Stimulated activated CD8-positive, alpha-beta memory T cell treated with anti-CD3 and anti-CD28 coated beads, Interleukin-4, amount 100 ng/mL, for 24 hours (primary cell): ENCODE results near the gene ZNF678.
A peak's percentile ranks its signal among the peaks of the same experiment; 100 is the strongest.

Experiments used
- DNase-seq: peaks from one replicate; pipeline ENCODE4 v3.0.0-alpha.2; 2020; ENCODE audit warnings: low read depth

The ZNF678 gene

DNA sequence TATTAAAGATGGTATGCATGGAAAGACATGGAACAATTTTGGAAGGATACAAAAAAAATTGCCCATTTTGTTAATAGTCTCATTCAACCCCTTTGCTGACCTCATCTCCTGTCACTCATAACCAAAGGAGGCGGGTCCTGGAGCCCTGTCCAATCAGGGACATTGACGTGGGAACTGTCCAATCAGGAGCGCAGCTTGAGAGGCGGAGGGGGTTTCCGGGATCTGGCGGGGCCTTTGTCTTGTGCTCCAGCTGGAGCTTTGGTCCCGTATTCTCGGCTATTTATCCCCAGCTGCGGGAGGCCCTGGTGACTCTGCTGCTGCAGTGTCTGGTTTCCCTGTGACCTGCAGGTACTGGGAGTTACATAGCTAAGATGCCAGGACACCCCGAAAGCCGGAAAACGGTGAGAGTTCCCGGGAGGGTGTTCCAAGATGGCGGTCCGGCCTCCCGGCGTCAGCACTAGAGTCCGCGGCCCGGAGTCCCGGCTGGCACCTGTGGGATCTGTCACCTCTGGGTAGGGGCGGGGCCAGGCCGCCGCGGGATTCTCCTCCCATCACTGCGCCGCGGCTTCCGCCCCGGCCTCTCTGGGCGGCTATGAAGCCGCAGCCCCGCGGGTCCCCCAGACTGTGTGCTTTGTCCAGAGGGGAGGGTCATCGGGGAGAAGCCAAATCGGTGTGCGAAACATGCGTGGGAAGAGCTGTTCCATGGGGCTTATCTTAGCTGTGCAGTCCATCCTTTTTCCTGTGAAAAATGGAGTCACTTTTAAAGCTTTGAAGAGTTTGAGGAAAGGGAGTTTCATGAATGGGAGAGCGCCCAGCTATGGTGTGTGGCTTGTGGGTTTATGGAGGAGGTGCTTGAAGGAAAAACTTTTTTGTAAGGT is at the start of gene ZNF678:
TSS of gene ZNF678 (plus strand) at position 233 of the 878 bp plus-strand sequence. CDS start 87,436 bp downstream, outside the sequence.
- peak; percentile 83 for DNase-seq

DNA sequence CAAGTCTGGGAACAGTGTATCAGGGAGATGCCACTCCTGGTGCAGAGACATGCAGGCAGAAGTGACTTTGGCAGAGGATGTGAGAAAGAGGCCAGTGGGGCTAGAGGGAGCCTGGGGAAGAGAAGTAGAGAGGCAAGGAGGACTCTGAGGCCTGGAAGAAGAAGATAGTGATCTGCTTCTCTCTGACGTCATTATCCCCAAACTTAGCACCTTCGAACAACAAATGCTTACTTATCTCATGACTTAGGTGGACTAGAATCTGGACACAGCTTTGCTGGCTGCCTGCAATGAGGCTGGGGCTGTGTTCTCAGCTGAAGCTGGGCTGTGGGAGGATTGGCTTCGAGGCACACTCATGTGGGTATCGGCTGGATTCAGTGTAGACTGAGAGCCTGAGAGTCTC is 44.5 kb upstream of the ZNF678 start:
- DNase-seq: no peak

DNA sequence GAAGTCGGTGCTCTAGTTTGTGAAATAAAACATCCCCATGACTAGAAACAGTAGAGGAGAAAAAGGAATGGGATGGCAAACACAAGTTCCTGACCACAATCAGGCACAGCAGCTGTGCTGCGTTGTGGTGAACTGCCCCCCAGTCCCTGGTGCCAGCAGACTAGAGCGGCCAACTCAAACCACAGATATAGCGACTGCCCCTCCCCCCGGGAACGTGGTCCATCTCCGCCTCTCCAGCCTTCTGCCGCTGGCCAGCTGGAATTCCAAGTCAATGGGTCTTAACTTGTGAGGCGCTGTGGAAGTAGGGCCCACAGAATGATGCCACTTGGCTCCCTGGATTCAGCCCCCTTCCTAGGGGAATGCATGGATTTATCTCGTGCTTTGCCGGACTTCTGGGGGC is 41.6 kb upstream of the ZNF678 start:
- no peak for DNase-seq

DNA sequence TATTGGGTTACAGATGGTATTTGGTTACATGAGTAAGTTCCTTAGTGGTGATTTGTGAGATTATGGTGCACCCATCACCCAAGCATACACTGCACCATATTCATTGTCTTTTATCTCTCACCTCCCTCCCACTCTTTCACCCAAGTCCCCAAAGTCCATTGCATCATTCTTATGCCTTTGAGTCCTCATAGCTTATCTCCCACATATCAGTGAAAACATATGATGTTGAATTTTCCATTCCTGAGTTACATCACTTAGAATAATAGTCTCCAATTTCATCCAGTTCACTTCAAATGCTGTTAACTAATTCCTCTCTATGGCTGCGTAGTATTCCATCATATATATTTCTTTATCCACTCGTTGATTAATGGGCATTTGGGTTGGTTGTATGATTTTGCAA is 36.8 kb upstream of the ZNF678 start:
- no peak for DNase-seq

DNA sequence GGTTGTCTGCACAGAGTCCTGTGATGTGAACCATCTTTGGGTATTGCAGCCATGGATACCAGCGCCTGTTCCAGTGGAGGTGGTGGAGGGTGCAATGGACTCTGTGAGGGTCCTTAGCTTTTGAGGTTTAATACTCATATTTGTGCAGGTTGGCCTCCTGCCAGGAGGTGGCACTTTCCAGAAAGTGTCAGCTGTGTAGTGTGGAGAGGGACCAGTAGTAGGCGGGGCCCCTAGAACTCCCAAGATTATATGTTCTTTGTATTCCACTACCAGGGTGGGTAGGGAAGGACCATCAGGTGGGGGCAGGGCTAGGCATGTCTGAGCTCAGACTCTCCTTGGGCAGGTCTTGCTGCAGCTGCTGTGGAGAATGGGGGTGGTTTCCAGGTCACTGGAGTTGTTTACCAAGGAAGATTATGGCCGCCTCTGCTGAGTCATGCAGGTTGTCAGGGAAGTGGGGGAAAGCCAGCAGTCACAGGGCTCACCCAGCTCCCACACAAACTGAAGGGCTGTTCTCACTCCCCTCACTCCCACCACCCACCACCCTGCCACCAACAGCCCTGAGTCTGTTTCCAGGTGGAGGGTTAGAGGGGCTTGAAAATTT is 31.2 kb upstream of the ZNF678 start:
- DNase-seq: no peak

DNA sequence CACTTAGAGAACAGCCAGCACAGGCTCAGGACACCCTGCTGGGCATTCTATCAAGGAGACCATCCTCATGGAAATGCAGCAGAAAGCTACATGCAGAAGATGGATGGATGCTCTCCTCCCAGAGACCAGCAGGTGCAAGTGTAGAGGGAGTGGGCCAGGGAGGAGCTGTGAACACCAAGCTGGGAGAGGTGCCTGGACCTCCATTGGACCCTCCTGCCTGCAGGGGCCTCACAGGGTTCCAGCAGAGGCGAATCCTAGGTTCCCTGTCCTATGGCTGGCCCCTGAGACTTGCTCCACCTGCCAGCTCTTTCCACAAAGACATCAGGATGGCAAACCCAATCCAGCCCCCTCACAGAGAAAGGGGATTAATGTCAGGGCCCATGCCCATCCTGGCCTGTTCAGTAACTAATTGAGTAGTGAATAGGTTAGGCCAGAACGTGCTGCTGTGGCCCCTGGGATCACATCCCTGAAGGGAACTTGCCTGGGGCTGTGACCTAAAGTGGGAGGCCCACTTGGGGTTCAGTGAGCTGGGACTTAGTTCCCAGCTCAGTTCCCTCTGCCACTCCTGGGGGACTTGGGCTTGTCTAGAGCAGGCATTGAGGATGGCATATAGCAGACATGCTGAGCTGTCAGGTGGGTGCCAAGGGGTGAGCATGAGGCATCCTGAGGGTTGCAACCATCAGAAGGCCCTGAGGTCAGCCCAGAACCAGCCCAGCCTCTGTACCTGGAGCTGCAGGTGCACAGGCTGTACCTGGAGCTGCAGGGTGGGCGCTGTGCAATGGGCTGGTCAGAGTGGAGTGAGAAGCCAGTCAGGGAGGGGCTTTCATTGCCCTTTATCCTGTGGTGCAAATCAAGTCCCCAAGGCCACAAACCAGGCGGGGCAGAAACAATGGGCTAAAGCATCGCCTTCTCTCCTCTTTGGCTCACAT is 22.9 kb upstream of the ZNF678 start:
- no peak for DNase-seq

DNA sequence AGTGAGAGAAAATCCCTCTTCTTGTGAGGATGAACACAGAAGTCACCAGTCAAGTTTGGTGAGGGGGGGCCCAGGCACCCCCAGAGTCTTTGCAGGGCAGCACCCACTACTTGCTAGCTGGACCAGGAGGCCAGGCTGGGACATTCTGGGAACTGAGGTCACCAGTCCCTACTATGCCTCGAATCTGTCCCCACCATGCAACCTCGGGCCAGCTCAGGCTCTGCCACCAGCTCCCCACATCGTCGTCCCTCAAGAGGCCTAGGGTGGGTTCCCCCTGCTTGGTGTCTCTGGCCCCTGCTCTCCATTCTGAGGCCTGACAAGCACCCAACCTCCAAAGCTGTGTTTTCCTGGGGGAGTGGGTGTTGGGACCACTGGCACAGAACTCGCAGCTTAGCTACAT is 22.2 kb upstream of the ZNF678 start:
- no peak for DNase-seq

DNA sequence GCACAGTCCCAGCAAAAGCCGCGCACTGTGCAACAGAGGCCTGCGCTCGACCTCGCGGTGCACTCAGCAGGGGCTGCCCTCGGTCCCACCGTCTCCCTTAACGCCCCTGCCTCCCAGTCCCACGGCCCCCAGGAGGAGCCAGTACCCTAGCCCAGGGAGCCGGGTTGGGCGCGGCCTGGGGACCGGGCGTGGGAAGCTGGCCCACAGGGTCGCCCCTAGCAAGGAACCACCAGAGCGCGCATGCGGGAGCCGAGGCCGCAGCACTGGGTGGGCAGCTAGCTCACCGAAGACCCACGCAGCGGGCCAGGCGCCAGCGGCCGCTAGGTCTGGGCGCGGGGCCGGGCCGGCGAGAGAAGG is 21.6 kb upstream of the ZNF678 start:
- no peak for DNase-seq

DNA sequence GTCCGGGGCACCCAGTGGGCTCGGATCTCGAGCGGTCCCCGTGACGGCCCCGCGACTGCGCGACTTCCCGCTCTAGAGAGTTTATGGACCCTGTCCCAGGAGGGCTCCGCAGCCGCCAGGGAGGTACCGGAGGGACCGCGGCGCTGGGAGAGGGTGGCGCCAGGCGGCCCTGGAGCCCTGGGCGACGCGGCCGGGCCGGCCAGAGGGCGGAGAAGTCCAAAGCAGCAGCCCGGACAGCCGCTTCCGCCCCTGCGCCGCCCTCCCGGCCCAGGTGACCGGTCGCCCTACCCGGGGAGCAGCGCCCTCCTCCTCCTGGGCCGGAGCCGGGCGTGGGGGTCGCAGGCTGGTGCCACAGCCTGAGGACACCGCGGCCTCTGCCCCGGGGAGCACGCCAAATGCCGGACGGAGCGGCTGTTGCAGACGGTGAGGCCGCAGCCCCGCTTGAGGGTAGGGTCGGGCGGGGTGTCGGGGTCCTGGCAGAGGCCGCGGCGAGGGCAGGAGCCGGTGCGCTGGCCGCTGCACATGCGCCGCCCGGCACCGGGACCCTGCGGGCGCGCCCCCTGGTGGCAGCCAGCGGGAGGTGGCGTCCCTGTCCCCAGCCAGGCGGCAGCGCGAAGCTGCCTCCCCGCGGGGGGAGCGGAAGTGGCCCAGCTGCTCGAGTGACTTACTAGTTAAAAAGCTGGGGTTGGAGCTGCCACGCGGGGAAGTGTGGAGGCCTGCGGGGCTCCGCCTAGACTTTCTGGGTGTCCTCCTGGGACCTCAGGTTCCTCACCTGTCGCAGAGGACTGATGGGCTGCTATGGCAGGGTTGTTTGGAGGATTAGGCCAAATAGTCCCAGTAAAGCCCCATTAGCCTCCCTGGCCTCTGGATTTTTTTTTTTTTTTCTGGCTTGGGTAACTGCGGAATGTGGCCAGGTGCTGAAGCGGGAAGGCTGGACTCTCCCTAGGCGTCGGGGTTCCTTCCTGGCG is 20.9 kb upstream of the ZNF678 start:
- DNase-seq: peak; percentile 84

DNA sequence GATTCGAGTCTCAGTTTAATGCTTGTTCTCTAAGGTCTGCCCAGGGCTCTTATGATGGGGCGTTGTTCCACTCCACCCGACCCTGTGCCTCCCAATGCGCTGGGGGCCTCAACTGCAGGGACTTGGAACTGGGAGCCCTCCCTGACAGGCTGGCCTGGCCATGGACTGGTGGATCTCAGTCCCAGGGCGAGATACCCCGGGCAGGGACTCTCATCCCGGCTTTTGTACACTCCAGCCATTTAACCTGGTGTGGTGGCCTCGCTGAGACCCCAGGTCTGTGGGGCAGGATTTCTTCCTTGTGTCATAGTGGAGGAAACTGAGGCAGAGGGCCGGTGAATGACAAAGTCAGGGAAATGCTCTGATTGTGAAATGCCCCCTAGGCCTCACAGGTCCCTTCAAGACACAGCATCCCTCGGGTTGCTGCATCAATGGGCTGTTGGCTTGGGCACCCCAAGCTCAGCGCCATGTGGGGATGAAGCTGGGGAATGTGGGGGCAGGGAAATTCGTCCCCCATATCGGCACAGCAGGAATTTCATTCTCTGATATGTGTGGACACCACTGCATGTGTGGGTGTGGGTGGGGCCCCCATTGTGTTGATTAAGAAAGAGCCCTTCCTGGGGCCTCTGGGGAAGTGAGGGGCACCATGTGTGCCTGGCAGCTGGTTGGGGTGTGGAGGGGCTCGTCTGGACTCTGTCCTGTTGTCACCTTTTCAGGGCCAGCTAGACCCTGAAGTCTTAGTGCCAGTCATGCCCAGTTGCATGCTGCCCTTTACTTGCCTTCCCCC is 19.9 kb upstream of the ZNF678 start:
- DNase-seq: no peak

DNA sequence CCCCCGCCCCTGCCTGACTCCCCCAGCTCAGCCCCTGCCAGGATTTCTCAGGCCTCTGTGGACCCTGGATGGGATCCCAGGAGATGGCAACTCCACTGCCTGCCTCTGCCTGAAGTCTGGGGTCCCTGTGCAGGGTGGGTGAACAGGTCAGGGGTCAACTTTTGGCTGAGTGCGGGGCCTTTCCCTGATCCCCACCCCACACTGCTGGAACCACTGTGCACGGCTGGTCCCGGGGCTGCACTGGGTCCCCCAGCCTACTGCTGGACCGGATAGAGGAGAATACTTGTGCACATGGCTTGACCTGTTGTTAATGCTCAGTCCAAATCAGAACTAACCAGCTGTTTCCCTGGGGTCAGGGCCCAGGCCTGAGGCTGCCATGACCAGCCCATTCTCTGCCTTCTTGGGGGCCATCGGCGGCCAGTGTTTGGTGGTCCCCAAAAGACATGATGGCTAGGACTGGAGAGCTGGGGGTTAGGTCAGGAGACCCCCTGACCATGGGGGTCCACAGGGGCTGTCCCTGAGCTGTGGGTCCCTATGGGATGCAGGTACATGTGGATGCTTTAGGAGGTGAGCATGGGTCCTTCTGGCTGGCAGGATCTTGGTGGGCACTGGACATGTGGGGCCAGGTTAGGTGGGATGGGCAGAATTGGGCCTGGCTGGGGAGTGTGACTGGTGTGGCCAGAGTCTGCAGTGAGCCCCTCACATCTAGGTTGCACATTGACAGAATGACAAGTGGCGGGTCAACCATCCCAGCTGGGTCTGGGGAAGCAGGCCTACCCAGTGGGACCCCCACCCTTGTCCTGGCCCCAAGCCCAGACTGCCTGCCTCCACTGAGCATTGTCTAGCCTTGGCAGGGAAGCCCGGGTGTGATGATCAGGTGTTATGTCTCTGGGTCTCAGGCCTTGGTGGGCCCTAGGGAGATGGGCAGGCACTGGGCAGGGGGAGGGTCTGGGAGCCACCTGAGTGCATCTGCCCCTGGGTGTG is 19.0 kb upstream of the ZNF678 start:
- DNase-seq: no peak

DNA sequence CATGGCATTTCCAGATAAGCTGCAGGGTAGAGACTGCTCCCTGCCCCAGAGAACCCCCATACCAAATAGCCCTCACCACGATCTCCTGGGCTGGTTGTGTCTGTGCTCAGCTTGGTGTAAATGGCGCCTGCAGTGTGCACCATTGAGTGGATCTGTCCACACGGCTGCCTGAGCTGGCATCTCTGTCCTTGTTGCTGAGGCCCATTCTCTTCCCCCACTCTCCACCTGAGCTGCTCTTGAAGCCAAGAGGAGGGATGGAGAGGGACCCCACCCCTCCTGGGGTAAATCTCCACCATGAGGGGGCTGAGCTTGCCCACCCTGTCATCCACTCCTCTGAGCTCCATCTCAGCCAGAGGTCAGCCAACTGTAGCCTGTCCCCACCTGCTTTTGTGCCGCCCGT is 18.0 kb upstream of the ZNF678 start:
- DNase-seq: no peak

DNA sequence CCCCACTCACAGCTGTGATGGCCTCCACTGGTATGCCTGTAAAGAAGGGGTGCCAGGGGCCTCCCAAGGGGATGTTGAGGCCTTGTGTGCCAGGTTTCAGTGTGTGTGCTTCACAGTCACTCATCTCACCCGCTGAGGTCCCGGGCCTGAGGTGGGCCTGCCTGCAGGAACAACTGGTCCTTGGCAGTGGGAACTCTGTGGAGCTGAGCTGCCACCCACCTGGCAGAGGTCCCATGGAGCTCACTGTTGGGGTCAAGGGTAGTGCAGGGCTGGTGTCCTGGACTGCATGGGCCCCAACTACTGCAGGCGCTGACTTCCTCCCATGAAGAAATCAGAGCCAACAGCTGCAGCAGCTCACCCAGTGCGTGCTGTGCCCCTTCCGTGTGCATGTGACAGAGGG is 17.3 kb upstream of the ZNF678 start:
- no peak for DNase-seq

DNA sequence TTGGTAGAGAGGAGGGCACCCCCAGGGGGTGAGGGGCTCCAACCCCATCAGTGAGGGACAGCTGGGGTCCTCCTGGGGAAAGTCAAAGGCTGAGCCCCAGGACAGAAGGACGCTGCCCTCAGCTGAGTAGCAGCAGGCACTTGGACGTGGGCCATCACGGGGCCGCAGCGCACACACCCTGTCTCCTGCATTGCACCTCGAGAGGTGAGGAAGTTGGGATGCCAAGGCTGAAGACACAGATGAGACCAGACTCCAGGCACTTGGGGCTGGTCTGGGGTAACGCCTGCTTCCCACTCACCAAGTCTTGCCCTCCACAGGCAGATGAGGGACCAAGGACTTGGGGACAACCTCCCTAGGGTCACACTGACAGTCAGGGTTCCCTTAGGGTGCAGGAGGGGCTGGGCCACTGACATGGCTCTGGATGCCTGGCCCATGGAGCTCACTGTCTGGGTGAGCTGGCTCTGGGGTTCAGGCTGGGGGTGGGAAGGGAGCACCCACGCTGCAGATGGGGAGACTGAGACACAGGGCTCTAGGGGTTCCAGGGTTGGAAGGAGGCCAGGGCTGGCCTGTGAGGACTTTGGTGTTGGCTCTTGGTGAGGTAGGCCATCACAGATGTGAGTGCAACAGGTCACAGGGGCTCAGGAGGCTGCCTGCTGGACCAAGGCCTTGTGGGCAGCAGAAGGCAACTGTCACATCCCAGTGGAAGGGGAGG is 16.6 kb upstream of the ZNF678 start:
- DNase-seq: no peak

DNA sequence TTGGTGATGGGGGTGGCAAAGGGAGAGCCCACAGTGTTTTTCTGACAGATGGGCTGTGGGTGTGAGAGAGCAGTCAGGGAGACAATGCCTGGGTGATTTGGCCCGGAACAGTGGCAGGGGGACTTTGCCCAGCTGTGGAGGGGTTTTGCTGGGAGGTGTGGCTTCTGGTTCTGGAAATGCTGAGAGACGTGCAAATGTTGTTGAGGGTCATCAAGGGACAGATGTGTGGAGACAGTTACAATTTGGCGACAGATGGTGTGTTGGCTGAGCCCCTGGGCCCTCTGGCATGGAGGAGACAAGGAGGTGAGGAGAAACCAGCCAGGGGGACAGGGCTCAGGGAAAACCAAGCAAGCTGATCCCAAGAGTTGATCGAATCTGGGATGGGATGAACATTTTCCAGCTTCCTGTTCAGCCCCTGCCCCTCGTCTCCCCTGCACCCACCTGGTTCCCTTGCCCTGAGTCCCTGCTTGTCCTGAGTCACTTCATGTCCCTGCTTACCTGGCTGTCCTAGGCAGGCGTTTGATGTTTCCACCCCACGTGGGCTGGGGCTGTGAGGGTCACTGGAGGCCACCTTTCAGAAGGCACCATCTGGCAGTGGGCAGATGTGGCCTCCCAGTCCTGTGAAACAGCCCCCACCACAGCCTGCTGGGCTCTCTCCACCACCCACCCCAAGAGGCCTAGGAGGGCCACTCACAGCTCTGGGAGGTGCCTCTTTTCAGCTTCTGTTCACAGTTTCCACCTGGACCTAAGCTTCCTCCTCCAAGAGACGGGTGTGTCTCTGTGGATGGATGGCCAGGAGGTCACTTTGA is 15.8 kb upstream of the ZNF678 start:
- DNase-seq: no peak

DNA sequence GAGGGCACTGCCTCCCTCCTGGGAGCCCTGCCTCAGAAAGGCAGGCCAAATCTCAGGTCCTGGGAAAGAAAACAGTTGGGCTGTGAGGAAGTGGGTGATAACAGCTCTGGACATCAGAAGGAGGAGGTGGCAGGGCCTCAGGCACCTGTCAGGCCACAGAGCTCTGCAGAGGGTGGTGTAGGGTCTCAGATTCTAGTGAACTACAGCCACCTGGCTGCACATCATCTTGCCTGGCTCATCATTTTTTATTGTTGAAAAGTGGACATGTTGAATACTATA is 15.3 kb upstream of the ZNF678 start:
- DNase-seq: no peak

DNA sequence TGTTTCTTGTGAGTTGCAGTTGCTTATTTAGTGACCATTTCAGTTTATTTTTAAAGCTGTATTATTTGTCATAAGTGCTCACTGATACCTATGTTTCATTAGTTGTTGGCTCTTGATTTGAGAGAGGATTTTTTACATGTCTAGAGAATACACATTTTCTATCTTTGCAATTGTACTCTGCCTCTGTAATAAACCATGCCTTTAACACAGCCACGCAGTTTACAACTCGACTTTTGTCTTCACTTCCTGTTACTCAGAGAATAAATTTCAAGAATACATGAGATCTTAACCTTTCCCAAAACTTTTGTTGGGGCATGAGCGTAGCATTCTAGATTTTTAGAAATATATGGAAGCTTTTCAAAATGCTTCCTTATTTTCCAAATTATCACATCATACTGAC is 14.9 kb upstream of the ZNF678 start:
- DNase-seq: no peak

DNA sequence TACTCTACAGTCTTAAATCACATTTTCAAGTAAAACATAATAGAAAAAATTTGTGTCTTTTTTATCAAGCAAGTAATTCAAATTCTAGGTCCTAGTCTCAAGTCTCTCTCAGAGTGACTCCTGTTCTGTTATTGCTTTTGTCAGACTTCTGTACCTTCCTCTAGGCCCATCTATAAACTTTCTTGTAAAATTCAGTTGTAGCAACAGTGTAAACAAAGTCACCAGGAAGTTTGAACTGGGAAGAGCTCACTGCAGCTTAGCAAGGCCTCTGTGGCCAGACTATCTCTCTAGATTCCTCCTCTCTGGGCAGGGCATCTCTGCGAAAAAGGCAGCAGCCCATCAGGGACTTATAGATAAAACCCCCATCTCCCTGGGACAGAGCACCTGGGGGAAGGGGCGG is 13.5 kb upstream of the ZNF678 start:
- DNase-seq: no peak
